Body of pancreas (tissue), 4 donors: Measurements from ENCODE around the gene CS. TPM values are rescaled to one million over a fixed set of nuclear protein-coding genes. Genes with fewer than 3 reads are reported as not detected.

Experiments
- ATAC-seq: fragments of 150-250 bp; one replicate; pipeline ENCODE4 v1.9.1; 2016
- DNase-seq, 4 donors: peaks; one replicate each; pipeline ENCODE4 v3.0.0-alpha.2; 2019
- H3K27ac ChIP-seq, 4 donors: fragments of 200-600 bp; sonication (generic); 1 replicate in 3 of 4; 2 replicates in 1 of 4; pipeline versions ENCODE4 v1.5.1 to v1.6.1; 2016 to 2019; ENCODE audit warnings: mild to moderate bottlenecking in 1 of 4, mixed read lengths in 1 of 4, moderate library complexity in 1 of 4
- H3K27me3 ChIP-seq, 2 donors: fragments of 200-600 bp; sonication (generic); one replicate each; pipeline ENCODE4 v1.6.0; 2016; ENCODE audit warnings: mild to moderate bottlenecking in 1 of 2
- H3K36me3 ChIP-seq, 2 donors: fragments of 200-600 bp; sonication (generic); replicated peaks in 1 of 2; 2 replicates each; pipeline ENCODE4 v1.5.1; 2016; ENCODE audit warnings: low read depth in 2 of 2; ENCODE audit not compliant: insufficient read depth in 1 of 2
- H3K4me1 ChIP-seq: fragments of 200-600 bp; sonication (generic); one replicate; pipeline ENCODE4 v1.6.0; 2016
- H3K4me3 ChIP-seq, 2 donors: fragments of 200-600 bp; sonication (generic); 1 replicate in 1 of 2; 2 replicates in 1 of 2; pipeline ENCODE4 v1.5.1; 2016 to 2019
- H3K9me3 ChIP-seq, 3 donors: fragments of 200-600 bp; sonication (generic); 1 replicate in 2 of 3; 2 replicates in 1 of 3; pipeline ENCODE4 v1.5.1; 2016
- CTCF ChIP-seq, 7 experiments: fragments of 450-650 bp in 4 of 7; fragments of 200-600 bp in 3 of 7; sonication (generic) in 3 of 7; IDR thresholded peaks; one replicate each; pipeline ENCODE4 v1.5.1; 2016 to 2019; ENCODE audit warnings: antibody characterized with exemption in 7 of 7
- POLR2A ChIP-seq, 3 donors: fragments of 450-650 bp; IDR thresholded peaks; one replicate each; pipeline ENCODE4 v1.6.1; 2016; ENCODE audit warnings: antibody characterized with exemption in 3 of 3, mild to moderate bottlenecking in 2 of 3
- WGBS, 2 donors: methylation state at CpG; one replicate each; pipeline ENCODE4 v1.1.5; 2017; 5-methylcytosine and 5-hydroxymethylcytosine counted together
- intact Hi-C: fragments of 100-400 bp; cut with DNase I; formaldehyde crosslinking; loops from one replicate; pipeline ENCODE4 v1.15.1; 2023
- total RNA-seq, 2 donors: library from RNA; depleted of rRNA; stranded (reverse); fragments of >200 nt; gene quantifications; one replicate each; pipeline ENCODE4 v1.1.0, GENCODE V29; 2016

Gene CS
- total RNA-seq, 2 donors from 2014 or later, result 66.2 to 88.0 TPM

- Histone ChIP-seq H3K27me3 (no peaks in the 10 kb centered on the region), H3K9me3 (no peaks in the 10 kb centered on the region), H3K36me3 (peaks cover 9 to 16% of the 10 kb centered on the region in 2 donors), H3K4me1 (no peaks in the 10 kb centered on the region), H3K4me3 (no peak overlapping the region), H3K27ac (no peak overlapping the region)
- intact Hi-C loops, result no loop called here
- ATAC-seq (no peak), DNase-seq (no peak)
- WGBS, 2 donors, result 8 to 9% methylated on average over 1 of the region's 1 CpG
- TF ChIP-seq POLR2A (IDR thresholded peaks at IDR 0.05), result no peak
- no peak for TF ChIP-seq CTCF (IDR thresholded peaks at IDR 0.05)
Observed at GRCh38 chr12:56341616-56342015, 41.5 kb upstream of the CS start.

- peak overlapping the region in 1 of 4 donors; percentile 50 for H3K27ac ChIP-seq
- no peak for DNase-seq
- intact Hi-C loops, result no loop called here
Observed at GRCh38 chr12:56339158-56339422, 39.0 kb upstream of the CS start.

GRCh38 chr12:56338308-56339157 lies 38.4 kb upstream of the CS start, which contains the start of gene IL23A:
TSS of gene IL23A (plus strand) at chr12:56338884. CDS start at chr12:56339045, 161 bp downstream.
- TF ChIP-seq CTCF (IDR thresholded peaks at IDR 0.05) (no peak), POLR2A (IDR thresholded peaks at IDR 0.05) (peak in 1 of 3 donors; percentile 11)
- no peaks in the 10 kb centered on the region for H3K27me3 ChIP-seq
- peaks cover under 1% of the 10 kb centered on the region for H3K4me1 ChIP-seq
- peaks cover 6 to 7% of the 10 kb centered on the region in 2 donors for H3K36me3 ChIP-seq
- DNase-seq (peak in 1 of 4 donors; percentile 18), ATAC-seq (no peak)
- intact Hi-C loops, result no loop called here
- H3K27ac ChIP-seq, result peak within 1 kb of the TSS in 1 of 4 donors; percentile 50
- WGBS, 2 donors, result 43 to 49% methylated on average over 9 of the region's 9 CpGs
- H3K9me3 ChIP-seq, result no peaks in the 10 kb centered on the region
- no peak within 1 kb of the TSS for H3K4me3 ChIP-seq

More at GRCh38 chr12:56339158-56339422, 39.0 kb upstream of the CS start:
- 57 to 90% methylated on average over 1 of the region's 1 CpG for WGBS, 2 donors
- Histone ChIP-seq H3K4me1 (no peaks in the 10 kb centered on the region), H3K27me3 (no peaks in the 10 kb centered on the region), H3K36me3 (peaks cover 6 to 9% of the 10 kb centered on the region in 2 donors), H3K9me3 (no peaks in the 10 kb centered on the region), H3K4me3 (no peak overlapping the region)
- no peak for TF ChIP-seq POLR2A (IDR thresholded peaks at IDR 0.05)
- no peak for TF ChIP-seq CTCF (IDR thresholded peaks at IDR 0.05)
- ATAC-seq, result no peak

- H3K27ac ChIP-seq, result no peak overlapping the region
- DNase-seq (no peak), ATAC-seq (no peak)
- no peaks in the 10 kb centered on the region for H3K27me3 ChIP-seq
- peaks cover 7% of the 10 kb centered on the region for H3K4me1 ChIP-seq
- H3K9me3 ChIP-seq, result no peaks in the 10 kb centered on the region
- intact Hi-C loops, result no loop called here
- 72 to 75% methylated on average over 8 of the region's 8 CpGs for WGBS, 2 donors
- TF ChIP-seq POLR2A (IDR thresholded peaks at IDR 0.05) (no peak), CTCF (IDR thresholded peaks at IDR 0.05) (no peak)
- H3K4me3 ChIP-seq, result no peak overlapping the region
- peaks cover 1 to 2% of the 10 kb centered on the region in 2 donors for H3K36me3 ChIP-seq
Observed at GRCh38 chr12:56337753-56338251, 37.7 kb upstream of the CS start.
